HCT116 (cell line): ENCODE data around the gene SPAG4. TPM values are rescaled to one million over a fixed set of nuclear protein-coding genes. Genes with fewer than 3 reads are reported as not detected.

ENCODE experiments used
- ATAC-seq: fragments of 200-7000 bp; cut with Tn5 transposase; 2 replicates; pipeline ENCODE4 v1.9.1; 2020; ENCODE audit warnings: mild to moderate bottlenecking, moderate library complexity
- BruUV-seq: library from RNA; stranded (reverse); fragments of 400-500 nt; replicated peaks from 2 replicates; lab custom pipeline; 2021; lab: Mats Ljungman, UMichigan
- CTCF ChIA-PET: fragments of 300-600 bp; sonication (Branson Sonifier 250); formaldehyde crosslinking; loops from one replicate; lab custom pipeline; 2021; ENCODE audit warnings: antibody characterized with exemption; lab: Charles Lee
- POLR2A ChIA-PET: fragments of 300-600, 350-600 bp; sonication (Branson Sonifier 250); formaldehyde crosslinking; loops from one replicate; lab custom pipeline; 2021; ENCODE audit warnings: antibody characterized with exemption; lab: Charles Lee
- RAD21 ChIA-PET, 2 experiments: fragments of 300-600 bp; sonication (Branson Sonifier 250); formaldehyde crosslinking; loops; one replicate each; lab custom pipeline; 2023; ENCODE audit warnings: low total read pairs in 2 of 2; ENCODE audit not compliant: uncharacterized antibody in 2 of 2, unreplicated experiment in 2 of 2, low non-redundant PET in 1 of 2; lab: Charles Lee
- DNase-seq: peaks from one replicate; pipeline ENCODE4 v3.0.0-alpha.2; 2010; ENCODE audit warnings: low read depth, low spot score
- H2AFZ ChIP-seq: fragments of 200-600 bp; shearing (Covaris generic), sonication (generic); 2 replicates; pipeline ENCODE4 v1.6.1; 2017; ENCODE audit warnings: low read depth, mixed run types, mixed read lengths, antibody characterized with exemption, low read length; ENCODE audit not compliant: poor library complexity, severe bottlenecking
- H3K27ac ChIP-seq: 2 replicates; pipeline ENCODE4 v1.5.1; 2012; ENCODE audit warnings: low read depth, low read length
- H3K27me3 ChIP-seq: fragments of 200-600 bp; sonication (generic); 2 replicates; pipeline ENCODE4 v1.6.1; 2016; ENCODE audit warnings: mixed run types, low read length, mixed read lengths; ENCODE audit not compliant: insufficient read depth
- H3K36me3 ChIP-seq, 2 experiments: fragments of 200-500 bp in 1 of 2; fragments of 200-600 bp in 1 of 2; sonication (Bioruptor generic) in 1 of 2; sonication (generic) in 1 of 2; 2 replicates each; pipeline versions ENCODE4 v1.5.1 to v1.6.1; 2014 to 2016; ENCODE audit warnings: low read length in 2 of 2, inconsistent platforms in 1 of 2, mixed read lengths in 1 of 2, mixed run types in 1 of 2; ENCODE audit not compliant: insufficient read depth in 2 of 2, control insufficient read depth in 1 of 2
- H3K4me1 ChIP-seq, 2 experiments: fragments of 200-600 bp in 1 of 2; sonication (generic) in 1 of 2; 2 replicates each; pipeline versions ENCODE4 v1.5.1 to v1.6.1; 2012 to 2017; ENCODE audit warnings: low read length in 2 of 2, inconsistent platforms in 1 of 2, mild to moderate bottlenecking in 1 of 2, mixed read lengths in 1 of 2, mixed run types in 1 of 2, moderate library complexity in 1 of 2; ENCODE audit not compliant: insufficient read depth in 2 of 2, control insufficient read depth in 1 of 2
- H3K4me2 ChIP-seq: fragments of 200-600 bp; sonication (generic); 2 replicates; pipeline ENCODE4 v1.6.1; 2017; ENCODE audit warnings: mixed run types, low read length, mixed read lengths
- H3K4me3 ChIP-seq, 2 experiments: fragments of 200-600 bp in 1 of 2; sonication (generic) in 1 of 2; replicated peaks in 1 of 2; 2 replicates each; pipeline ENCODE4 v1.5.1; 2011 to 2016; ENCODE audit warnings: low read length in 2 of 2, control low read depth in 1 of 2, low read depth in 1 of 2, mild to moderate bottlenecking in 1 of 2, mixed read lengths in 1 of 2, mixed run types in 1 of 2
- H3K79me2 ChIP-seq: fragments of 200-600 bp; sonication (generic); 2 replicates; pipeline ENCODE4 v1.6.1; 2017; ENCODE audit warnings: mild to moderate bottlenecking, mixed run types, low read length, moderate library complexity, mixed read lengths; ENCODE audit not compliant: insufficient read depth
- H3K9ac ChIP-seq: fragments of 200-600 bp; sonication (generic); 2 replicates; pipeline ENCODE4 v1.6.1; 2016; ENCODE audit warnings: low read length, mixed read lengths
- H3K9me2 ChIP-seq: fragments of 200-600 bp; sonication (generic), shearing (Covaris generic); 2 replicates; pipeline ENCODE4 v1.6.1; 2017; ENCODE audit warnings: mixed run types, mild to moderate bottlenecking, moderate library complexity; ENCODE audit not compliant: insufficient read depth
- H3K9me3 ChIP-seq, 2 experiments: fragments of 200-500 bp in 1 of 2; fragments of 200-600 bp in 1 of 2; sonication (Bioruptor generic) in 1 of 2; sonication (generic) in 1 of 2; 2 replicates each; pipeline ENCODE4 v1.6.1; 2014 to 2017; ENCODE audit warnings: low read length in 2 of 2, mixed read lengths in 2 of 2, inconsistent platforms in 1 of 2, low read depth in 1 of 2, mild to moderate bottlenecking in 1 of 2, mixed run types in 1 of 2, moderate library complexity in 1 of 2; ENCODE audit not compliant: control insufficient read depth in 1 of 2, insufficient read depth in 1 of 2
- H4K20me1 ChIP-seq: fragments of 200-600 bp; sonication (generic), shearing (Covaris generic); 2 replicates; pipeline ENCODE4 v1.6.1; 2017; ENCODE audit warnings: mixed run types, mild to moderate bottlenecking, moderate library complexity; ENCODE audit not compliant: insufficient read depth
- ATF3 ChIP-seq: IDR thresholded peaks from 2 replicates; pipeline ENCODE4 v1.6.1; 2012
- CBX3 ChIP-seq: IDR thresholded peaks from 2 replicates; pipeline ENCODE4 v1.6.1; 2012; ENCODE audit warnings: low read depth
- EGR1 ChIP-seq: IDR thresholded peaks from 2 replicates; pipeline ENCODE4 v1.6.1; 2012; ENCODE audit warnings: low read depth
- ELF1 ChIP-seq: IDR thresholded peaks from 2 replicates; pipeline ENCODE4 v1.6.1; 2012; ENCODE audit warnings: low read depth, borderline replicate concordance
- EZH2 ChIP-seq: fragments of 200-600 bp; sonication (generic); IDR thresholded peaks from 2 replicates; pipeline ENCODE4 v1.6.1; 2017; ENCODE audit warnings: antibody characterized with exemption, mixed run types
- EZH2phosphoT487 ChIP-seq: fragments of 200-600 bp; IDR thresholded peaks from 2 replicates; pipeline ENCODE4 v1.6.1; 2018; ENCODE audit warnings: antibody characterized with exemption, borderline replicate concordance
- FOSL1 ChIP-seq: IDR thresholded peaks from 2 replicates; pipeline ENCODE4 v1.6.1; 2012; ENCODE audit warnings: low read depth
- JUND ChIP-seq: IDR thresholded peaks from 2 replicates; pipeline ENCODE4 v1.6.1; 2012
- POLR2A ChIP-seq: IDR thresholded peaks from 2 replicates; pipeline ENCODE4 v1.7.0; 2011; ENCODE audit warnings: borderline replicate concordance; ENCODE audit not compliant: insufficient read depth, insufficient read length; ENCODE audit errors: extremely low read depth
- POLR2AphosphoS5 ChIP-seq: IDR thresholded peaks from 2 replicates; pipeline ENCODE4 v1.6.1; 2011; ENCODE audit warnings: mild to moderate bottlenecking, low read depth, low read length, moderate library complexity
- SP1 ChIP-seq: IDR thresholded peaks from 2 replicates; pipeline ENCODE4 v1.6.1; 2012; ENCODE audit warnings: low read depth
- TCF7L2 ChIP-seq: IDR thresholded peaks from 2 replicates; pipeline ENCODE4 v1.7.0; 2011; ENCODE audit warnings: borderline replicate concordance, inconsistent platforms; ENCODE audit not compliant: insufficient read depth, insufficient read length; ENCODE audit errors: extremely low read depth
- ZBTB33 ChIP-seq: IDR thresholded peaks from 2 replicates; pipeline ENCODE4 v1.6.1; 2011; ENCODE audit warnings: mild to moderate bottlenecking, low read length, moderate library complexity; ENCODE audit not compliant: insufficient replicate concordance; ENCODE audit errors: extremely low read depth
- ZNF274 ChIP-seq: fragments of 200-500 bp; sonication (Bioruptor generic); IDR thresholded peaks from 2 replicates; pipeline ENCODE4 v1.6.1; 2014; ENCODE audit warnings: mild to moderate bottlenecking, low read depth, low read length, inconsistent platforms
- intact Hi-C: fragments of 100-400 bp; cut with micrococcal nuclease; formaldehyde crosslinking; loops from 2 replicates; pipeline ENCODE4 v1.10.0; 2022
- total RNA-seq: library from RNA; stranded (reverse); gene quantifications from one replicate; pipeline ENCODE4 v1.2.1, GENCODE V29; 2021; ENCODE audit not compliant: unreplicated experiment

The SPAG4 gene
- total RNA-seq, 1 experiment from 2014 or later: 6.2 TPM

- no peak for TF ChIP-seq ELF1
- no peak for TF ChIP-seq CBX3
- no peak for TF ChIP-seq EGR1
- no peak for TF ChIP-seq EZH2phosphoT487
- no peak for TF ChIP-seq ATF3
- no peak for TF ChIP-seq ZNF274
Observed at GRCh38 chr20:35595901-35596300, 19.7 kb upstream of the SPAG4 start (continued).

- Histone ChIP-seq H3K9me3 (no peaks in the 10 kb centered on the region), H3K79me2 (no peaks in the 10 kb centered on the region), H3K4me3 (no peak overlapping the region), H3K9me2 (no peaks in the 10 kb centered on the region), H3K27ac (no peak overlapping the region), H3K4me1 (peaks cover 0 to 8% of the 10 kb centered on the region in 2 experiments; a peak in 1 of 4 replicates), H3K36me3 (no peaks in the 10 kb centered on the region; a peak in 1 of 4 replicates), H3K27me3 (no peaks in the 10 kb centered on the region), H4K20me1 (no peaks in the 10 kb centered on the region), H2AFZ (no peak overlapping the region), H3K9ac (no peak overlapping the region), H3K4me2 (no peak overlapping the region)
- no peak for ATAC-seq
- intact Hi-C loops: no loop called here
- ChIA-PET POLR2A (no interaction called here), CTCF (no interaction called here), RAD21 (no interaction called here)
- no TSS peak for BruUV-seq
- no peak for DNase-seq
- TF ChIP-seq SP1 (no peak), FOSL1 (no peak), JUND (no peak), TCF7L2 (no peak), ATF3 (no peak), EZH2phosphoT487 (no peak), POLR2A (no peak), POLR2AphosphoS5 (no peak), ZBTB33 (no peak), EZH2 (no peak)
Observed at GRCh38 chr20:35597186-35597585, 18.4 kb upstream of the SPAG4 start.
